ENCODE measurements around the gene PHACTR3.

Gene PHACTR3

GRCh38 chr20:59775687-59776055 is 171.3 kb downstream of the PHACTR3 start:
- no peak for TF ChIP-seq CTCF (IDR thresholded peaks at IDR 0.05; ENCODE audit: borderline replicate concordance, insufficient read depth, low read depth, low read length)
- no peak overlapping the region for H3K4me3 ChIP-seq (ENCODE audit: low read depth, low read length)

GRCh38 chr20:59776059-59776603 is 171.8 kb downstream of the PHACTR3 start:
- TF ChIP-seq CTCF (IDR thresholded peaks at IDR 0.05; ENCODE audit: borderline replicate concordance, insufficient read depth, low read depth, low read length), result no peak

GRCh38 chr20:59776626-59777330 is 172.4 kb downstream of the PHACTR3 start:
- no peak overlapping the region for H3K4me3 ChIP-seq (ENCODE audit: low read depth, low read length)
- no peak for TF ChIP-seq CTCF (IDR thresholded peaks at IDR 0.05; ENCODE audit: borderline replicate concordance, insufficient read depth, low read depth, low read length)

More at GRCh38 chr20:59776059-59776603, 171.8 kb downstream of the PHACTR3 start:
- H3K4me3 ChIP-seq (ENCODE audit: low read depth, low read length), result no peak overlapping the region

- no peak overlapping the region for H3K4me3 ChIP-seq (ENCODE audit: low read depth, low read length)
- no peak for TF ChIP-seq CTCF (IDR thresholded peaks at IDR 0.05; ENCODE audit: borderline replicate concordance, insufficient read depth, low read depth, low read length)
These were observed 173.0 kb downstream of the PHACTR3 start for GRCh38 chr20:59777331-59777725.

GRCh38 chr20:59777814-59778575 is 173.7 kb downstream of the PHACTR3 start:
- no peak for TF ChIP-seq CTCF (IDR thresholded peaks at IDR 0.05; ENCODE audit: borderline replicate concordance, insufficient read depth, low read depth, low read length)
- H3K4me3 ChIP-seq (ENCODE audit: low read depth, low read length), result no peak overlapping the region

GRCh38 chr20:59778615-59779200 is 174.4 kb downstream of the PHACTR3 start:
- no peak overlapping the region for H3K4me3 ChIP-seq (ENCODE audit: low read depth, low read length)
- no peak for TF ChIP-seq CTCF (IDR thresholded peaks at IDR 0.05; ENCODE audit: borderline replicate concordance, insufficient read depth, low read depth, low read length)

All from GM12875 (cell line).